ENCODE measurements around the gene DOLK. TPM values are rescaled to one million over a fixed set of nuclear protein-coding genes. Genes with fewer than 3 reads are reported as not detected.

The DOLK gene
- total RNA-seq, 1 experiment from 2014 or later, result 20.1 TPM

GRCh38 chr9:128992995-128993394 is 45.6 kb upstream of the DOLK start:
- Histone ChIP-seq H3K27me3 (ENCODE audit: insufficient read depth, low read length) (no peaks in the 10 kb centered on the region), H3K4me1 (ENCODE audit: insufficient read depth, low read length) (no peaks in the 10 kb centered on the region), H3K4ac (ENCODE audit: low read depth, low read length) (no peak overlapping the region), H3K27ac (ENCODE audit: insufficient read length, low read depth, low read length) (no peak overlapping the region), H3K18ac (ENCODE audit: insufficient read length, low read depth, low read length) (no peak overlapping the region), H4K8ac (replicated peaks; ENCODE audit: insufficient read length, low read depth, low read length) (peak overlapping the region; percentile 70), H3K79me1 (ENCODE audit: insufficient read depth, low read depth, low read length, poor library complexity, severe bottlenecking) (no peaks in the 10 kb centered on the region), H3K4me2 (ENCODE audit: insufficient read depth, insufficient read length, low read length) (no peak overlapping the region), H4K91ac (ENCODE audit: insufficient read length, low read depth, low read length) (no peak overlapping the region), H3K56ac (ENCODE audit: insufficient read length, low read depth, low read length) (peak overlapping the region; percentile 44), H2BK12ac (ENCODE audit: insufficient read length, low read depth, low read length) (no peak overlapping the region), H2AK5ac (ENCODE audit: insufficient read length, low read length) (no peak overlapping the region), H3K79me2 (ENCODE audit: insufficient read depth, low read length) (no peaks in the 10 kb centered on the region), H2BK120ac (ENCODE audit: low read depth, low read length, poor library complexity, severe bottlenecking) (no peak overlapping the region), H4K20me1 (ENCODE audit: control insufficient read depth, insufficient read depth, insufficient read length) (no peaks in the 10 kb centered on the region), H2BK15ac (ENCODE audit: low read depth, low read length) (no peak overlapping the region), H2BK5ac (ENCODE audit: insufficient read length, low read length) (no peak overlapping the region), H4K5ac (ENCODE audit: insufficient read length, low read depth, low read length) (no peak overlapping the region), H3K14ac (ENCODE audit: insufficient read depth, low read length) (no peak overlapping the region), H2AFZ (ENCODE audit: low read length) (no peak overlapping the region), H3K23me2 (ENCODE audit: insufficient read length, low read depth, low read length, poor library complexity, severe bottlenecking) (no peaks in the 10 kb centered on the region), H2BK20ac (ENCODE audit: low read depth, low read length, poor library complexity, severe bottlenecking) (no peak overlapping the region), H3K23ac (ENCODE audit: insufficient read length, low read depth, low read length) (no peak overlapping the region), H3K9me3 (ENCODE audit: control insufficient read depth, low read depth, low read length) (no peaks in the 10 kb centered on the region), H3T11ph (ENCODE audit: low read length) (no peak overlapping the region), H3K9ac (ENCODE audit: extremely low read depth, insufficient read length, low read length) (no peak overlapping the region)
- Mint-ChIP-seq H3K9me3 (no peaks in the 10 kb centered on the region), H3K36me3 (ENCODE audit: insufficient read depth in 1 of 3, low read depth in 3 of 3) (peaks cover 54 to 75% (median 64%) of the 10 kb centered on the region in 3 experiments; a peak in 6 of 7 replicates), H3K27ac (no peak overlapping the region; a peak in 2 of 7 replicates), H3K4me3 (no peak overlapping the region), H3K27me3 (ENCODE audit: low read depth) (no peaks in the 10 kb centered on the region), H3K4me1 (no peaks in the 10 kb centered on the region)
- DNase-seq, result peak; percentile 52
- no CpG with 5 or more reads among the region's 7 CpGs for WGBS (ENCODE audit: extremely low coverage, insufficient read length, low lambda C conversion rate)
- TF ChIP-seq, protein P1, sequence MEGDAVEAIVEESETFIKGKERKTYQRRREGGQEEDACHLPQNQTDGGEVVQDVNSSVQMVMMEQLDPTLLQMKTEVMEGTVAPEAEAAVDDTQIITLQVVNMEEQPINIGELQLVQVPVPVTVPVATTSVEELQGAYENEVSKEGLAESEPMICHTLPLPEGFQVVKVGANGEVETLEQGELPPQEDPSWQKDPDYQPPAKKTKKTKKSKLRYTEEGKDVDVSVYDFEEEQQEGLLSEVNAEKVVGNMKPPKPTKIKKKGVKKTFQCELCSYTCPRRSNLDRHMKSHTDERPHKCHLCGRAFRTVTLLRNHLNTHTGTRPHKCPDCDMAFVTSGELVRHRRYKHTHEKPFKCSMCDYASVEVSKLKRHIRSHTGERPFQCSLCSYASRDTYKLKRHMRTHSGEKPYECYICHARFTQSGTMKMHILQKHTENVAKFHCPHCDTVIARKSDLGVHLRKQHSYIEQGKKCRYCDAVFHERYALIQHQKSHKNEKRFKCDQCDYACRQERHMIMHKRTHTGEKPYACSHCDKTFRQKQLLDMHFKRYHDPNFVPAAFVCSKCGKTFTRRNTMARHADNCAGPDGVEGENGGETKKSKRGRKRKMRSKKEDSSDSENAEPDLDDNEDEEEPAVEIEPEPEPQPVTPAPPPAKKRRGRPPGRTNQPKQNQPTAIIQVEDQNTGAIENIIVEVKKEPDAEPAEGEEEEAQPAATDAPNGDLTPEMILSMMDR (conservative IDR thresholded peaks at IDR 0.05), result peak; percentile 53
